Suppressor macrophage treated with lipopolysaccharide for 4 hours (primary cell): ENCODE data around the gene DNAJC5.
"Not testable (repeated sequence)": the region's sequence is repeated elsewhere in the genome, so short reads cannot be mapped to it uniquely, and the experiment has no call there.

Experiments used
- DNase-seq: peaks from one replicate; pipeline ENCODE4 v3.0.0-alpha.2; 2020

DNAJC5 gene

DNA sequence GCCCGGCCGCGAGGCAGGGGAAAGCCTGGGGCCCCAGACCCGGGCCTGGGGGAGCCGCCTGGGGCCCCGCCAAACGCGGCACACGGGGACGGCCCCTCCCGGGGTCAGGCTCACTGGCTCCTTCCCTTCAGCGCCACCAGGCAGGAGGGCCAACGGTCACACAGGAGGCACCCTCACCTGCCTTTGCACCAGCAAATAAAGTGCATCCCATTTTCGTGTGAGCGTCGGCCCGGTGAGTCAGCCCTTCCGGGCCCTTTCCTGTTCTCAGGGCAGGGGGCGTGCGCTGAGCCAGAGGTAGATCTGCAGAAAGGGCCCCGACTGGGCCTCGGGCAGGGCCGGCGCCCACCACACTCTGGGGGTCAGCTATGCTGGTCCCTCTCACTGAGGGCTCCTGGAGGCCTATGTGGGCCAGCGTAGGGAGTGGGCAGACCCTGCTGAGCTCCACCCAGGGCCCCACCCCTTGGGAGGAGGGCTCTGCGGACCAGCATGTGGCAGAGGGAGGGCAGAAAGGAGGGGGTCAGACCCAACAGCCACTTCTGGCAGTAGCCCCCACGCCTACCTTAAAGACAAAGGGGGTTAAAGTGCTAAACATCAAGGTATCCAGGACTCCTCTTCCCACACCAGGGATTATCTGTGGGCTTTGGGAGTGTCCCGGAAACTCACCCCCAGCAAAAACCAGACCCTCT is 62.2 kb downstream of the DNAJC5 start:
- peak; percentile 41 for DNase-seq

DNA sequence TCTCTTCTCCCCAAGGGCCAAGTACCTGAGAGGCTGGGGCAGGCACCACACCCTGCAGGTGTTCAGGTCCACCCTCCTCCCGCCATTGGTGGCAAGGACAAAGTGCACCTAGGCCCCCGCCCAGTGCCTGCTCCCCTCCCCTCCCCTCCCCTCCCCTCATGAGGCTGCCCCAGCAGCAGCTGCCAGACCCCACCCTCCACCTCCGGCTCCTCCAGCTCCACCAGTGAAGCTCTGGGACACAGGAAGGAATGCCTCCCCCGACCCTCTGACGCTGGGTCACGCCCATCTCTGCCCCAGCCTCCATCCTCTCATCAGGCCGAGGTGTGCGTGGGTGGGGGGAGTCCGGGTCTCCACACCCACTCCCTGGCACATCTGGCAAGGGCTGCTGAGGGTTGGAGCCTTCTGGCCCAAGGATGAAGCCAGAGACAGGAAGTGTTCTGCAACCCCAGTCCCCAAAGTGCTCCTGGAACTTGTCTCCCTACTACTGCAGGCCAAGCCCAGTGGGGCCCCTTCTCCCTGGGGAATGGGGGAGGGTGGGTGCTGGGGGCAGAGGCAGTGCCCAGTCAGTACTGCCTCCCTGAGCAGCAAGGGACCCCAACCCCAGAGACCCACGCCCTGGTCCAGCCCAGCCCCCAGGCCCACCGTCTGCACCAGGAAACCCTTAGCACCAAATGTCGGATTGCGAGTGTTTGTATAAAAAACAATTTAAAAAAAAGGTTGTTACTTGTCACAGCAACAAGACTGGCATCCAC is 62.9 kb downstream of the DNAJC5 start:
- DNase-seq = peak; percentile 59

GRCh38 chr20:63958471-63958870 is 63.5 kb downstream of the DNAJC5 start:
- no peak for DNase-seq

DNA sequence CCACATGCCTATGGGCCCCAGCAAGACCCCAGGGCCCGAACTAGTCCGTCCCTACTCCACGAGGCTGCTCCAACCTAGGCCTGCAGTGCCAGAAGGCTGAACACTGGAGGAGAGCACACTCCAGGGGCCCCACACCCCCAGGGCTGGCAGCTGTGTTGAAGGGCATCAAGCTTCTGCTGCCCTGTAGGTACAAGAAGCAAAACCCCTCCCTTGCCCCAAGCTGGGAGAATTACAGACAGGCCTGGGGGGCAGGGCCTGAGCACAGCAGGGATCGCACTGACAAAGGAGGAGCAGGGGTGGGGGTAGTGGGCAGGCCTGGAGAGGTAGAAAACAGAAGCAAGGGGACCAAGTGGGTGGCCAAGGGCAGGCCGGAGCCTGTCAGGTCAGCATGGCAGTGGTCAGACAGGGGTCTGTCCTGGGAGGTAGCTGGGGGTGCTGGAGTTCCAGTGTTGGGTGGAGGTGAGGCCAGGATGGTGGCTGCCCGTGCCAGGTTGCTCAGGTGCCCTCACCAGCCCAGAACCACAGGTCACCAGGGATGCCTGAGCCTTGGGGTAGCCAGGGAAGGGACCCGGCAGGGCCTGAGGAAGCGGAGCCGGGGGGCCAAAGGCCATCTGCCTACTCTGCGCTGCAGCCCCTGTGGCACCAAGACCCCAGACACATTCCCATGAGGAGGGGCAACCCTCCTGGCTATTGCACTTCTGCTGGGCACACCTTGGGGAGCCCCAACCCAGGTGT is 64.2 kb downstream of the DNAJC5 start:
- no peak for DNase-seq

GRCh38 chr20:63959699-63960075 is 64.8 kb downstream of the DNAJC5 start:
- DNase-seq = no peak

- not testable (repeated sequence) for DNase-seq
Measured at GRCh38 chr20:63960654-63961621, 66.0 kb downstream of the DNAJC5 start.

DNA sequence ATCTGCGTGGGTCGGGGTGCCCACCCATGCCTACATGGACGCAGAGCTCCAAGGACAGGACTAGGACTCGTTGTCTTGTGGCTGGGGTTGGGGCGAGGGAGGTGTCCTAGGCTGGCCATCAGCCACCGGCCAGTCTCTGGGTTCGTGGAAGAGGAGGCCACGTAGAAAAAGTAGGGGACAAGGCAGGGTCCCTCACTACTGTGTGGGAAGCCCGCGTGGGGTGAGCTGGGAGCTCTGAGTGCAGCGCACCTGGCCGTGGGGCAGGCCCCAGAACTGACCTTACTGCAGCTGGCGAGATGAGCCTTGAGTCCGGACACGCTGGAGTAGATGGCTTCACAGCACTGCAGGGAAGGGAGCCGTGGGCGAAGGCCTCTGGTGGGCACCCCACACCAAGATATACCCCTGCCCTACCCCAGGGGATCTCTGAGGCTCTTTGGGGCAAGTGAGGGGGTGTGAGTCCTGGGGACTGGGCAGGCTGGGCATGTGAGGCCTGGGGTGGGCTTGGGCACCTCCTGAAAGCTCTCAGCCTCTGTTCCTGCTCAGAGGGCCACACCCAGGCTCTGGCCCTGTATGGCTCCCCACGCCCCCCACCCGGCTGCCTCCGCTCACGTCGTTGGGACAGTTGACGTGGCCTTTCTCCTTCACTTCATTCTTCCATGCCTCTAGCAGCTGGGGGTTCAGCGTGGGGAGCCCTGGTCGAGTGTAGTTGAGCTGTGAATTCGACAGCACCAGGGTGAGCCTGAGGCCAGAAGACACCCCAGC is 66.9 kb downstream of the DNAJC5 start:
- DNase-seq = no peak

GRCh38 chr20:63962426-63963347 is 67.8 kb downstream of the DNAJC5 start:
- no peak for DNase-seq

DNA sequence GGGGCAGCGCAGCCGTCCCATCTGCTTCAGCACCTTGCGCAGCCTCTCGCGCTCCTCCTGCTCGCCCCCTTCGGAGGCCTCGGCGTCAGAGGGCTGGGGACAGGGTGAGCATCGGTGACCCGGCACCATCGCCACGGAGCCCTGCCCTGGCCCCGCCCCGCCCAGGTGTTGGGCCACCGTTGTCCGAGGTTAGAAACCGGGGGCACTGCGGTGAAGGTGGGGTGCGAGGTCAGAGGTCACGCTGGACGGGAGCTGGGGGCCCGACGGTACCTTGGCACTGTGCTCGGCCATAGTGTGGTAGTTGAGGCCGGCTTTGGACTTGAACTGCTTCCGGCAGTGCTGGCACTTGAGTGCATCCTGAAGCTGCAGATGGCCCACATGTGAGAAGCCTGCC is 68.4 kb downstream of the DNAJC5 start:
- no peak for DNase-seq

DNA sequence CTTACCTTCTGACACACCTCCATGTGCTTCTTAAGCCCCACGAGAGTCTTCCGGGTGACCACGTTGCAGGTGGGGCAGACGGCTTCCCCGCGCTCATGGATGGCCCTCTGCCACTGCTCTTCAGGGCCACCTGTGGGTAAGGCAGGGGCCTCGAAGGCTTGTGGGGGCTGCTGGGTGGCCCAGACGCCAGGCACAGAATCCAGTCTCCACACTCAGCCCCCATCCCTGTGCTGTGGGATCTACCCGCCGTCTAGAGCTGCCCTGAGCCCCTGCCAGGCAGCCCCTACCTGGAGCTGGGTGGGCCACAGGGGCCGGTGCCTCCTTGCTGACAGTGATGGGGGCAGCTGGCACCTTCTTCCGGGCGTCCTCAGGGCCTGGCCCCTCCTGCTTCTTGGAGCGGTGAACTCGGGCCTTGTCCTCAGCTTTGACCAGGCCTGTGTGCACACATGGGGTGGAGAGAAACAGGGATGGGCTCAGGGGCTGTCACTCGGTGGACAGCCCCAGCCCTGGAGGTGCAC is 68.9 kb downstream of the DNAJC5 start:
- no peak for DNase-seq

DNA sequence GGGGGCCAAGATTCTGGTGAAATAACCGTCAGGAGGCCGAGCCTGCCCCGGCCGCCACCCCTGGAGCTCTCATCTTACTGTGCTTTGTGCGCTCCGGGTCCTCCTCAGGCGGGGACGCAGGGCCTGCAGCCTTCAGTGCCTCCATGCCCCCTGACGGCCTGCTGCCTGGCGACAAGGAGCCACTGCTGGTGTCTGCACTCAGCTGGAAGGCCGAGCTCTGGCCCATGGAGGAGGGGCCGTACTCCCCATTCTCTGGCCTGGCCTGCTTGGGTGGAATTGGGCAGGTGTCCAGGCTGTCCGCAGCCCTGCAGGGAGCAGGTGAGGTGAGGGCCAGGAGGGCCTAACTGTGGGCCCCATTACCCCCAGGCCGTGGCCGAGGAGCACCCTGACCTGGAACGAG is 69.5 kb downstream of the DNAJC5 start:
- no peak for DNase-seq

DNA sequence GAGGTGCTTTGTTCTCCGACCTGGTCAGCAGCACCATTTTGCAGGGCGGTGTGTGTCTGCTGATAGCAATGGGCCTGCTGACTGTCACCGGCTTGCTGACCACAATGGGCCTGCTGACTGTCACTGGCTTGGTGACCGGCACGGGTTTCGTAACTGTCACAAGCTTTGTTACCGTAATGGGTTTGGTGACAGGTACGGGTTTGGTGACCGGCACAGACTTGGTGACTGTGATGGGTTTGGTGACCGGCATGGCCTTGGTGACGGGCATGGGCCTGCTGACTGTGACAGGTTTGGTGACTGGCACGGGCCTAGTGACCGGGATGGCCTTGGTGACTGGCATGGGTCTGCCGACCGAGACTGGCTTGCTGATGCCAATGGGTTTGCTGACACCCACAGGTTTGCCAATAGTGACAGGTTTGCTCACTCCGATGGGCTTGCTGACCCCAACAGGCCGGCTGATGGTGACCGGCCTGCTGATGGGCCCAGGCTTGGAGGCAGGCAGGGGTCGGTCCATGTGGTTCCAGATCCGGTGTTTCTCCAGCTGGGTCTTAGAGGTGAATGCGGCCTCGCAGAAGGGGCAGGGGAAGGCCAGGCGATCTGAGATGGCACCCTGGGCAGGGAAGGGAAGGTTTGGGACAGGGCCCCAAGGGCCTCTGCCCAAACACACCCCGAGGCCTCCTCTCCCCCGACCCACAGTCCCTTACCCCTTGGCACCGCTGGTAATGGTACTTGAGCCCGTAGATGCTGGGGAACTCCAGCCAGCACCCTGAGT is 71.4 kb downstream of the DNAJC5 start:
- no peak for DNase-seq

DNA sequence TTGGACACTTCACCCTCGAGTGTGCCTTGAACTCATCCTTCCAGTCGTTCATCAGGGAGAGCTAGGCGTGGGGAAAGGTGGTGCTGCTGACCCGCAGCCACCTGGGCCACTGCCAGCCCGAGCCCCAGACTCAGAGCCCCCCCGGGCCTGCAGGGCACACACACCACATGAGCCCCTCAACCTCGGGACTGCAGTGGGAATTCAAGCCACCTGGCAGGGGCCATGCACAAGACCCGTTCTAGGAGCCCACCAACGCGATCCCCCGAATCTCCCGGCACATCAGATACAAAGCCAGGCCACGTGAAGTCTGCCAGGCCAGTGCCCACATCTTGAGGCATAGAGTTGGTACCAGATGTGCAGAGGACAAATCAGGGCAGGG is 72.0 kb downstream of the DNAJC5 start:
- no peak for DNase-seq

DNA sequence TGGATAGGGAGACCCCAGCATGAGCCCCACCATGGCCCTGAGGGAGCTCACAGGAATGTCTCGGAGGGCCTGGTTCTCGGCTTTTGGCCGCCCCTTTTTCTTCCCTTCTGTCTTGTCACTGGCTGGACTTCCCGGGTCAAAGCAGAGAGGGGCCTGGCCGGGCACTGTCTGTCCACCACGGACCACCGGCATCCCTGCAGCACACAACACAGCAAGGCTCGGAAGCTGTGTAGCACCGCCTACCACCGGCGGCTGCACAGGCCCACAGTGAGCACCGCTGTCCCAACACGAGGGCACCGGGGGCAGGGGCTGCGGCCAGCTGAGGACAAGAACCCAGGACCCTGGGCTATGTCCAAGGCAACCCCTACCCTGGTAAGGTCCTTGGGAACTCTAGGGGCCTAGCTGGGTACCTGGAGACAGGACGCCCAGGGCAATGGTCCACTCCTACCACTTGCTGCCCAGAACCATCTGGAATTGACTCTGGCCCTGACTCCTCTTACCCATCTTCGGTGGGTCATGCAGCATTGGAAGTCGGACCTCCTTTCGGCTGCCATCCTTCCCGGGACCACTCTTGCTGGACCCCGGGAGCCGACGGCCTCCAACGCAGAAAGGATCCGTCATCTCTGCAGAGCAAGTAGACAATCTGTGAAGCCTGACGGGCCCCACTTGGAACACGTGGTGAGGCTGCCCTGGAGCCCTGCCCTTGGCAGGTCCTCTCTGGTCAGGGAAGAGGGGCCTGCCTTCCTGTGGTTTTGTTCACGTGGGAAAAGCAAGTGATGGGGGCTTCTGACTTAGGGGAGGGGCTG is 72.6 kb downstream of the DNAJC5 start:
- DNase-seq = no peak

DNA sequence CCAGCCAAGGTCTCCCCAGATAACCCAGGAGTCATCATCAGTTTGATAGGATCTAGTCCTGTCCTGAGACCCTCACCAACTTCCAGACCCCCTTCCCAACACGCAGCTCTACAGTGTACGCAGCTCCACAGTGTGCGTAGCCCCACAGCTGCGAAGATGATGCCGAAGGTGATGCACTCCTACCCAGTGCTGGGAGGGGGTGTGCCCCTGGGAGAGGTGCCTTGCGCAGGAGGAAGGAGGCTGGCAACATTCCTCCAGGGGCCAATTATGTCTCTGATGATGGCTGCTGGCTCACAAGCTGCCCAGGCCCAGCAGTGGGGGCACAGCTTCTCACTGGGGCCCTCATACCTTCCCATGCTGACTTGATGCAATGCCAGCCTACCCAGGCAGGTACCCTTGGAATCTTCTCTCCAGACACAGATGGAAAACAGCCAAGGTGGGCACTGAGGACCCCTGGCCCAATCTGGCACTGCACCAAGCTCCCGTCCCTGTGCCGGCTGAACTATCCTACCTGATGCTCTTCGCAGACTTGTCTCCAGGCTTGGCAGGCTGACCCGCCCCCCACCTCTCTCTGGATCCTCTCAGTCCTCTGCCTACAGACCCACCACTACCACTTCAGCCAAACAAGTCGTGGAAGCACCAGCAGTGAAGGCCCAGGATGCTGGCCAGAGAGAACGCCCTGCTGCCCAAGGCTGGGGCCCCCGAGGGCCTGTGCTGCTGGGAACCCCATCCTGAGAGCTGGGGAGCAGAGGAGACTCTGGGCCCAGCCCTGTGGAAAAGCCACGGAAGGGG is 73.4 kb downstream of the DNAJC5 start:
- no peak for DNase-seq

- DNase-seq = no peak
Measured at GRCh38 chr20:63968928-63969760, 74.2 kb downstream of the DNAJC5 start.
